Stimulated activated CD4-positive, alpha-beta T cell treated with anti-CD3 and anti-CD28 coated beads, Interleukin-12 subunit alpha, Interleukin-12 subunit beta, amount 100 ng/mL, for 24 hours (primary cell): ENCODE results near the gene TMEM213.
A peak's percentile ranks its signal among the peaks of the same experiment; 100 is the strongest.

Source experiments
- DNase-seq, 2 experiments: peaks; one replicate each; pipeline ENCODE4 v3.0.0-alpha.2; 2020; ENCODE audit warnings: low read depth in 2 of 2

TMEM213 gene

GRCh38 chr7:138842111-138842510, 44.3 kb downstream of the TMEM213 start:
- DNase-seq: no peak

- no peak for DNase-seq
These were observed 46.1 kb downstream of the TMEM213 start for GRCh38 chr7:138843632-138844580.

GRCh38 chr7:138845711-138846110, 47.9 kb downstream of the TMEM213 start:
- no peak for DNase-seq

- no peak for DNase-seq
These were observed 50.5 kb downstream of the TMEM213 start for GRCh38 chr7:138848056-138848980.

GRCh38 chr7:138849701-138850100, 51.9 kb downstream of the TMEM213 start:
- DNase-seq: no peak

- no peak for DNase-seq
These were observed 54.7 kb downstream of the TMEM213 start for GRCh38 chr7:138852469-138852868.

GRCh38 chr7:138853448-138853847, 55.7 kb downstream of the TMEM213 start:
- no peak for DNase-seq

GRCh38 chr7:138854115-138854645, 56.4 kb downstream of the TMEM213 start:
- DNase-seq: no peak

GRCh38 chr7:138857728-138858127, 59.9 kb downstream of the TMEM213 start:
- no peak for DNase-seq

- no peak for DNase-seq
These were observed 63.3 kb downstream of the TMEM213 start for GRCh38 chr7:138861051-138861450.

- no peak for DNase-seq
These were observed 66.1 kb downstream of the TMEM213 start for GRCh38 chr7:138863931-138864330.

GRCh38 chr7:138864667-138865066, 66.9 kb downstream of the TMEM213 start:
- DNase-seq: no peak

GRCh38 chr7:138865843-138866242, 68.0 kb downstream of the TMEM213 start:
- DNase-seq: peak in 1 of 2 experiments; percentile 13

GRCh38 chr7:138866353-138866752, 68.6 kb downstream of the TMEM213 start:
- DNase-seq: no peak

GRCh38 chr7:138867744-138868143, 70.0 kb downstream of the TMEM213 start:
- DNase-seq: no peak

- no peak for DNase-seq
These were observed 70.9 kb downstream of the TMEM213 start for GRCh38 chr7:138868711-138869110.

GRCh38 chr7:138869353-138869752, 71.6 kb downstream of the TMEM213 start:
- no peak for DNase-seq

- no peak for DNase-seq
These were observed 73.4 kb downstream of the TMEM213 start for GRCh38 chr7:138871065-138871813.

- no peak for DNase-seq
These were observed 74.0 kb downstream of the TMEM213 start for GRCh38 chr7:138871814-138872090.

- DNase-seq: no peak
These were observed 74.8 kb downstream of the TMEM213 start for GRCh38 chr7:138872576-138872975.

GRCh38 chr7:138873220-138873892, 75.6 kb downstream of the TMEM213 start:
- no peak for DNase-seq
